Activated naive CD4-positive, alpha-beta T cell treated with anti-CD3 and anti-CD28 coated beads, Interleukin-2, amount 50 U/mL, for 72 hours (primary cell): ENCODE results near the gene TMEM255A. TPM values are rescaled to one million over a fixed set of nuclear protein-coding genes. Genes with fewer than 3 reads are reported as not detected.
A peak's percentile ranks its signal among the peaks of the same experiment; 100 is the strongest.
"Not testable (repeated sequence)": the region's sequence is repeated elsewhere in the genome, so short reads cannot be mapped to it uniquely, and the experiment has no call there.

ENCODE experiments used
- ATAC-seq, 2 donors: fragments of 150-1000 bp; cut with Tn5 transposase; 2 replicates each; pipeline ENCODE4 v1.10.0; 2021; ENCODE audit warnings: mild to moderate bottlenecking in 2 of 2, moderate library complexity in 2 of 2
- DNase-seq, 2 donors: peaks; one replicate each; pipeline ENCODE4 v3.0.0; 2021 to 2022; ENCODE audit warnings: low spot score in 2 of 2
- H3K27ac Mint-ChIP-seq, 2 donors: one replicate each; pipeline ENCODE4 v1.8.0; 2022; ENCODE audit warnings: mild to moderate bottlenecking in 2 of 2, mixed read lengths in 2 of 2
- H3K36me3 Mint-ChIP-seq, 2 donors: one replicate each; pipeline ENCODE4 v1.8.0; 2022; ENCODE audit warnings: mixed read lengths in 2 of 2
- H3K9me3 Mint-ChIP-seq, 2 donors: one replicate each; pipeline ENCODE4 v1.8.0; 2022; ENCODE audit warnings: mixed read lengths in 2 of 2
- total RNA-seq, 2 donors: library from RNA; stranded (reverse); gene quantifications; one replicate each; pipeline ENCODE4 v1.2.3, GENCODE V29; 2022

Gene TMEM255A
- total RNA-seq: not detected

DNA sequence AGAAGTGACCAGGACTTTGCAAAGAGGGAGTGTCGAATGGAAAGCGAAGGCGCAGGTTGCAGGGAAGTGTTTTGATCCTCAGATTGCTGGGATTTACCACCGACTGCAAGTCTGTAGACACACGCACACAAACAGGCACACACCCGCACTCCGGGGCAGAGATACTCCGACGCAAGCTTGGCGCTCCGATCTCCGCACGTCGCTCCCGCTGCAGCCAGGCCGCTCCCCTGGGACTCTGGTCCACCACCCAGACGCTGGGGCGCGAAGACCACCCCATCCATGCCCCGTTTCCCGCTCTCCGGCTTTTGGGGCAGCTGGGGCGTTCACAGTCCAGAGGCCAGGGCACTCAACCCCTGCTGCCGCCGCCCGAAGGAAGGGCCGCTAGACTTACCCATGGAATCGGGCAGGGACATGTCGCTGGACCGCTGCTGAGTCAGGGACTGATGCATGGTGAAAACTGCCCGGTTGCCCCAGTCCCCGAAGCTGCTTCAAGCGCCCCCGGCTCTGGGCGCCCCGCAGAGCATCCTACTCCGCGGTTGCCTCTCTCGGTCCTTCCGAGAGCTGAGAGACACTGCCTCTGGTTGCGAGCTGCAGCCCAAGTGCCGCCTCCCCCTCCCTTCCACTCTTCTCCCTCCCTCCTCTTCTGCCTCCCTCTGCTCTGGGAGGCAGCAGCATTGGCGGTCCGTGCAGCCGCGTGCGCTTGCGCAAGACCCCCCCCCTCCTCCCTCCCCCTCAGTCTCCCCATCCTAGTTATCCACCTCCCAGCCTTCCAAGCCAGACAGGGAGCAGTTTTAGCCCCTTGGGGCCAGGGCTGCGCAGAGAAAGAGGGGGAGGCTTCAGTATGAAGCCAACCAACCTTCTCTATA lies at the start of gene TMEM255A:
Gene TMEM255A (minus strand): TSS at position 601 of the 866 bp plus-strand sequence. CDS start 152 bp downstream, at position 449.
- DNase-seq (no peak), ATAC-seq (no peak)
- Mint-ChIP-seq H3K9me3 (no peaks in the 10 kb centered on the region), H3K36me3 (peaks cover 0 to 7% of the 10 kb centered on the region in 2 donors), H3K27ac (no peak within 1 kb of the TSS)

GRCh38 chrX:120358737-120359456 lies 47.6 kb upstream of the TMEM255A start:
- peak in 1 of 2 donors; percentile 15 for DNase-seq

DNA sequence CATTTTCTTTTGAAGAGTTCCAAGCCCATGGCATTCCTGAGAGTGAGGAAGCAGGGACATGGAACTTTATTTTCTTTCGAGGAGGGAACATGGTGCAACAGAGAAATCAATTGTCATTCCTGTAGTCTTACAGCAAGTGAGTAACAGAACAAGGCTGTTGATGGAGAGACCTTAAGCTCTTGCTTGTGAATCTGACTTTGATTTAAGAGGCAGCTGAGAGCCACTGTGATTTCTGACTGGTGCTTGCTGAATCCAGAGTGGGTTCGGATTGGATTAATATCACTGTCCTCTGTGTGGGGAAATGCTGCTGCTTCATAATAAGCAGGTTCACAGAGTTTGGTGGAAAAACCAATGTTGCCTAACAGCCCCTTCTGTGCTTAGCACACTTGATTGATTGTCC lies 45.9 kb upstream of the TMEM255A start:
- ATAC-seq (no peak), DNase-seq (no peak)
- Mint-ChIP-seq H3K9me3 (no peaks in the 10 kb centered on the region), H3K36me3 (no peaks in the 10 kb centered on the region), H3K27ac (no peak overlapping the region)

More at GRCh38 chrX:120358737-120359456, 47.6 kb upstream of the TMEM255A start:
- H3K36me3 Mint-ChIP-seq: no peaks in the 10 kb centered on the region
- H3K27ac Mint-ChIP-seq: no peak overlapping the region
- peak; percentile 69 to 91 for ATAC-seq
- H3K9me3 Mint-ChIP-seq: no peaks in the 10 kb centered on the region

- ATAC-seq (no peak), DNase-seq (no peak)
- no peak overlapping the region for H3K27ac Mint-ChIP-seq
- H3K9me3 Mint-ChIP-seq: no peaks in the 10 kb centered on the region
- no peaks in the 10 kb centered on the region for H3K36me3 Mint-ChIP-seq
Observed at GRCh38 chrX:120356084-120356483, 44.8 kb upstream of the TMEM255A start.

GRCh38 chrX:120350450-120351138 lies 39.3 kb upstream of the TMEM255A start:
- Mint-ChIP-seq H3K27ac (no peak overlapping the region), H3K9me3 (no peaks in the 10 kb centered on the region), H3K36me3 (no peaks in the 10 kb centered on the region)
- DNase-seq (no peak), ATAC-seq (no peak)

GRCh38 chrX:120344566-120344965 lies 33.3 kb upstream of the TMEM255A start:
- not testable (repeated sequence) for H3K27ac Mint-ChIP-seq, ATAC-seq, H3K9me3 Mint-ChIP-seq, DNase-seq, H3K36me3 Mint-ChIP-seq

GRCh38 chrX:120336899-120337298 lies 25.6 kb upstream of the TMEM255A start:
- H3K36me3 Mint-ChIP-seq: peaks cover 4% of the 10 kb centered on the region in 2 donors
- DNase-seq (no peak), ATAC-seq (no peak)
- H3K27ac Mint-ChIP-seq: no peak overlapping the region
- H3K9me3 Mint-ChIP-seq: peaks cover 8 to 15% of the 10 kb centered on the region in 2 donors

DNA sequence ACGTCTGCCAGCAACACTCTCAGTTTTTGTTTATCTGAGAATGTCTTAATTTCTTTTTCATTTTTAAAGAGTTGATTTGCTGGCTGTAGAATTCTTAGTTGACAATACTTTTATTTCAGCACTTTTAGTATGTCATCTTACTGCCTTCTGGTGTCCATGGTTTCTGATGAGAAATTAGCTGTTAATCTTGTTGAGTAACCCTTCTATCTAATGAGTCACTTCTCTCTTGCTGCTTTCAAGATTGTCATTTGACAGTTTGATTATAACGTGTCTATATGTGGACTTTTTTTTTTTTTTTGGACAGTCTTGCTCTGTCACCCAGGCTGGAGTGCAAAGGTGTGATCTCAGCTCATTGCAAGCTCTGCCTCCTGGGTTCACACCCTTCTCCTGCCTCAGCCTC lies 24.0 kb upstream of the TMEM255A start:
- Mint-ChIP-seq H3K9me3 (peaks cover 4 to 15% of the 10 kb centered on the region in 2 donors), H3K36me3 (peaks cover 0 to 4% of the 10 kb centered on the region in 2 donors), H3K27ac (no peak overlapping the region)
- ATAC-seq (no peak), DNase-seq (no peak)

DNA sequence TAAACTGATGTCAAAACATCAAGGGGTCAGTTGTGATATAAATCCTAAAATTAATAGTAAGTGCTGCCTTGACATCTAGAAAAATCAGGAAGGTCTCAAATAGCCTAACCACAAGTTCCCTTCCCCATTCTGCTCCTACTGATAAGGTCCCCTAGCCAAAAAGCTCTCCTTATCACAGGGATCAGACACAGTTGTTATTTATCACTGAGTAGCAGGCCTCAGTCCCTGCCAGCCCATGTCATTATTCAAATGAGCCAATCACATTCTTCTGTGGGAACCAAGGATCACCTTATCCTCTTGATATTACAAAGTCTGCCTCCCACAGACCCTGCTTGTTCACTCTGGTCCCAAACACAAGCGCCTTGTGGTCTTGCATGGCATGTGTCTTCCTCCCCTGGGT lies 23.3 kb upstream of the TMEM255A start:
- ATAC-seq: no peak
- Mint-ChIP-seq H3K27ac (no peak overlapping the region), H3K36me3 (peaks cover 0 to 4% of the 10 kb centered on the region in 2 donors), H3K9me3 (peaks cover 4 to 14% of the 10 kb centered on the region in 2 donors)
- DNase-seq: no peak

- peaks cover 4 to 10% of the 10 kb centered on the region in 2 donors for H3K9me3 Mint-ChIP-seq
- no peak for ATAC-seq
- no peak overlapping the region for H3K27ac Mint-ChIP-seq
- peaks cover 0 to 4% of the 10 kb centered on the region in 2 donors for H3K36me3 Mint-ChIP-seq
- DNase-seq: no peak
Observed at GRCh38 chrX:120334151-120334550, 22.9 kb upstream of the TMEM255A start.

DNA sequence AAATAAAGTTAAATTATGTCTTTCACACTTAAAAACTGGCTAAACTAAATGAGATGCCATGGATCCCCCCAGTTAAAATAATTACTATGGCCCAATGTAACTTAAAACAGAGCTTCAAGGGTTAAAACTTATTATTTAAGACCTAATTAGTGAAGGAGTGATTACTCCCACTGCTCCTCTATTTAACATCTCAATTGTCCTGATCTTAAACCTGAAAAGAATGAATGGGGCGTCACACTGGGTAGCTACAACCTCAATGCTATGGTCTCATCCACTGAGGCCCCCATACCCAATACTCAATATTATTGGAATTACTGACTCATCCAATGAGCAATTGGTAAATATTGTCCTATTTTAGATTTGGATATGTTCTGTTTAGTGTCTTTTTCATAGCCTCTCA lies 21.1 kb upstream of the TMEM255A start:
- no peak overlapping the region for H3K27ac Mint-ChIP-seq

GRCh38 chrX:120331116-120331515 lies 19.9 kb upstream of the TMEM255A start:
- no peak overlapping the region for H3K27ac Mint-ChIP-seq
- H3K36me3 Mint-ChIP-seq: peaks cover 0 to 4% of the 10 kb centered on the region in 2 donors
- no peak for DNase-seq
- no peak for ATAC-seq
- H3K9me3 Mint-ChIP-seq: peaks cover 4% of the 10 kb centered on the region in 2 donors

More for the DNA sequence above, 21.1 kb upstream of the TMEM255A start:
- ATAC-seq: no peak
- Mint-ChIP-seq H3K36me3 (peaks cover 0 to 4% of the 10 kb centered on the region in 2 donors), H3K9me3 (peaks cover 4 to 7% of the 10 kb centered on the region in 2 donors)
- no peak for DNase-seq

- ATAC-seq (no peak), DNase-seq (no peak)
- no peak overlapping the region for H3K27ac Mint-ChIP-seq
- H3K9me3 Mint-ChIP-seq: no peaks in the 10 kb centered on the region
- no peaks in the 10 kb centered on the region for H3K36me3 Mint-ChIP-seq
Observed at GRCh38 chrX:120321520-120322281, 10.4 kb upstream of the TMEM255A start.

DNA sequence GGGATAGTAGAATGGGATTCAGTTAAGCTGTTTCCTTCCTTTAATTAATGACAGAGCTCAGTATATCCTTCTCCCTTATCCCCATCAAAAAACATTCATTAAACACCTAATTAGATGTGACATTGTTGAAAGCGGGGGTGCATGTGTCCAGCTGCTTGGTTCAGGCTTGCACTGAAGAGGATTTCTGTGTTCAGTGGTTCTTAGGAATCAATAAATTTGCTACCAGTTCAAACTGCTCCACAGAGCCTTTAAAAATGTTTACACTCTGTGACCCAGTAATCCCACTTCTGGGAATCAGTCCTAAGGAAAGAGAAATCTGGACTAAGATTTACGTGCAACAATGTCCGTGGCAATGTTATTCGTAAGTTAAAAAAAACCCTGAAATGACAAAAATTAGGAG lies 7.2 kb upstream of the TMEM255A start:
- Mint-ChIP-seq H3K9me3 (no peaks in the 10 kb centered on the region), H3K27ac (no peak overlapping the region), H3K36me3 (no peaks in the 10 kb centered on the region)
- ATAC-seq (no peak), DNase-seq (no peak)

- ATAC-seq: peak in 1 of 2 donors; percentile 43
- Mint-ChIP-seq H3K27ac (no peak overlapping the region), H3K9me3 (no peaks in the 10 kb centered on the region), H3K36me3 (no peaks in the 10 kb centered on the region)
- DNase-seq: no peak
Observed at GRCh38 chrX:120316587-120317283, 5.5 kb upstream of the TMEM255A start.

GRCh38 chrX:120315776-120316175 lies 4.5 kb upstream of the TMEM255A start:
- no peaks in the 10 kb centered on the region for H3K9me3 Mint-ChIP-seq
- H3K36me3 Mint-ChIP-seq: no peaks in the 10 kb centered on the region
- no peak for DNase-seq
- ATAC-seq: no peak
- no peak overlapping the region for H3K27ac Mint-ChIP-seq
